OCI-LY3 (cell line): ENCODE measurements around the gene ASAP2.

Experiments
- H2AFZ ChIP-seq: fragments of 200-600, 300-600 bp; shearing (Covaris generic); 2 replicates; pipeline ENCODE4 v1.6.0; 2014; ENCODE audit warnings: antibody characterized with exemption, low read depth, low read length
- H3K27ac ChIP-seq: fragments of 200-600, 300-600 bp; sonication (generic); 2 replicates; pipeline ENCODE4 v1.5.1; 2014; ENCODE audit warnings: mild to moderate bottlenecking, low read length, moderate library complexity, mixed read lengths
- H3K27me3 ChIP-seq: fragments of 200-600, 300-600 bp; sonication (generic); 2 replicates; pipeline ENCODE4 v1.6.1; 2014; ENCODE audit warnings: low read depth, low read length, mixed read lengths
- H3K36me3 ChIP-seq: fragments of 200-600, 300-600 bp; sonication (generic); replicated peaks from 2 replicates; pipeline ENCODE3; 2014; ENCODE audit warnings: low read depth, low read length, mixed read lengths
- H3K4me1 ChIP-seq: fragments of 300-600, 200-600 bp; sonication (generic); 2 replicates; pipeline ENCODE4 v1.6.1; 2014; ENCODE audit warnings: low read length, mixed read lengths
- H3K4me2 ChIP-seq: fragments of 200-600, 300-600 bp; sonication (generic); 2 replicates; pipeline ENCODE4 v1.6.1; 2014; ENCODE audit warnings: low read length, mixed read lengths
- H3K4me3 ChIP-seq: fragments of 300-600, 200-600 bp; sonication (generic); 2 replicates; pipeline ENCODE4 v1.5.1; 2014; ENCODE audit warnings: antibody characterized with exemption, mild to moderate bottlenecking, low read length, moderate library complexity
- H3K79me2 ChIP-seq: fragments of 300-600, 200-600 bp; shearing (Covaris generic); 2 replicates; pipeline ENCODE4 v1.6.1; 2014; ENCODE audit warnings: mild to moderate bottlenecking, low read length, mixed read lengths
- H3K9ac ChIP-seq: fragments of 300-600, 200-600 bp; shearing (Covaris generic); 2 replicates; pipeline ENCODE4 v1.6.0; 2014; ENCODE audit warnings: mild to moderate bottlenecking, low read length, moderate library complexity
- H3K9me3 ChIP-seq: fragments of 200-600, 300-600 bp; shearing (Covaris generic); 2 replicates; pipeline ENCODE4 v1.6.1; 2014; ENCODE audit warnings: low read length, mixed read lengths; ENCODE audit not compliant: insufficient read depth
- H4K20me1 ChIP-seq: fragments of 200-600, 300-600 bp; sonication (generic); 2 replicates; pipeline ENCODE4 v1.6.1; 2016; ENCODE audit warnings: low read length, mixed read lengths; ENCODE audit not compliant: insufficient read depth
- EZH2phosphoT487 ChIP-seq: fragments of 200-600 bp; shearing (Covaris generic); IDR thresholded peaks from 2 replicates; pipeline ENCODE4 v1.6.1; 2018; ENCODE audit warnings: antibody characterized with exemption, mixed run types, low read depth
- TF ChIP-seq, protein P1 (sequence below): fragments of 200-600, 300-600 bp; sonication (generic); IDR thresholded peaks from 2 replicates; pipeline ENCODE4 v1.5.1; 2014; ENCODE audit warnings: antibody characterized with exemption, low read length, low read depth

Gene ASAP2

DNA sequence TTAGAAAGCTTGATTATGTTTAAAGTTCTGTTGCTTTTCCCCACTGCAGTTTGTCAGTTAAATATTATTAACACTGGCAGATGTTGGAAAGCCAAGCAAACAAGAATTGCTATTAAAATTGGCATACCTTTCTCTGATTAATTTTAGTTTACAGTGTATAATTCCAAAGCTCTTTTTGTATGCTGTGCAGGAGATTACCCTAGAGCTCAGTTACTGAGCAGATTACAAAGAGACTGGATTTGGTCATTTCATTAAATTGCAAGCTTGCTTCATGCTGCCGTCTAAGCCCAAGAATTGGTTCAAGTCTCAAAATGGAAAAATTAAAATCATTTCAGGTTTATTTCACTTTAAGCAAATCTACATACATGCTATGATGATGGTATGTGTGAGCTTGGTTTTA lies 2.3 kb downstream of the ASAP2 start:
- H3K9ac ChIP-seq, result no peak overlapping the region
- no peak overlapping the region for H3K4me2 ChIP-seq
- H2AFZ ChIP-seq, result no peak overlapping the region
- H3K27ac ChIP-seq, result no peak overlapping the region
- H3K79me2 ChIP-seq, result no peaks in the 10 kb centered on the region
- H3K9me3 ChIP-seq, result no peaks in the 10 kb centered on the region
- H3K36me3 ChIP-seq, result no peaks in the 10 kb centered on the region
- no peaks in the 10 kb centered on the region for H4K20me1 ChIP-seq
- TF ChIP-seq, protein P1, sequence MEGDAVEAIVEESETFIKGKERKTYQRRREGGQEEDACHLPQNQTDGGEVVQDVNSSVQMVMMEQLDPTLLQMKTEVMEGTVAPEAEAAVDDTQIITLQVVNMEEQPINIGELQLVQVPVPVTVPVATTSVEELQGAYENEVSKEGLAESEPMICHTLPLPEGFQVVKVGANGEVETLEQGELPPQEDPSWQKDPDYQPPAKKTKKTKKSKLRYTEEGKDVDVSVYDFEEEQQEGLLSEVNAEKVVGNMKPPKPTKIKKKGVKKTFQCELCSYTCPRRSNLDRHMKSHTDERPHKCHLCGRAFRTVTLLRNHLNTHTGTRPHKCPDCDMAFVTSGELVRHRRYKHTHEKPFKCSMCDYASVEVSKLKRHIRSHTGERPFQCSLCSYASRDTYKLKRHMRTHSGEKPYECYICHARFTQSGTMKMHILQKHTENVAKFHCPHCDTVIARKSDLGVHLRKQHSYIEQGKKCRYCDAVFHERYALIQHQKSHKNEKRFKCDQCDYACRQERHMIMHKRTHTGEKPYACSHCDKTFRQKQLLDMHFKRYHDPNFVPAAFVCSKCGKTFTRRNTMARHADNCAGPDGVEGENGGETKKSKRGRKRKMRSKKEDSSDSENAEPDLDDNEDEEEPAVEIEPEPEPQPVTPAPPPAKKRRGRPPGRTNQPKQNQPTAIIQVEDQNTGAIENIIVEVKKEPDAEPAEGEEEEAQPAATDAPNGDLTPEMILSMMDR, result no peak
- no peak for TF ChIP-seq EZH2phosphoT487
- H3K27me3 ChIP-seq, result peaks cover 6% of the 10 kb centered on the region; the same call in 1 of the 2 replicates
- no peak overlapping the region for H3K4me3 ChIP-seq
- H3K4me1 ChIP-seq, result no peaks in the 10 kb centered on the region

DNA sequence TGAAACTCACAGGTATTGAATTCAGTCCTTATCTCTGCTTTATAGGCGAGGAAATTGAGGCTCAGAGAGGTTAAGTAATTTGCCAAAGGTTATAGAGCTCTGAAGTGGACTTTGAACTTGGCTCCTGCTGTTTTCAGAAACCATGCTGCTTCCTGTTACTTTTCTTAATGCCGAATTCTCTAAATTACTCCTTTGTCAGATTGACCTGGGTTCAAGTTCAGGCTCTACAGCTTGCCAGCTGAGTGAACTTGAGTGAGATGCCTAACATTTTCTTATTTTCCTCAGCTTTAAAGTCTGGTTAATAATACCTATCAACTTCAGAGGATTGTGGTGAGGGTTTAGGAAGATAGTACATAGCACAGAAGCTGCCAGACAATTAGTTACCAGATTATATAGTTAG lies 3.4 kb downstream of the ASAP2 start:
- Histone ChIP-seq H3K9ac (no peak overlapping the region), H3K27me3 (peaks cover 6% of the 10 kb centered on the region; the same call in 1 of the 2 replicates), H3K4me3 (no peak overlapping the region), H4K20me1 (no peaks in the 10 kb centered on the region), H3K36me3 (no peaks in the 10 kb centered on the region), H3K4me2 (no peak overlapping the region), H3K4me1 (no peaks in the 10 kb centered on the region), H3K27ac (no peak overlapping the region), H3K9me3 (no peaks in the 10 kb centered on the region), H3K79me2 (no peaks in the 10 kb centered on the region), H2AFZ (no peak overlapping the region)
- TF ChIP-seq EZH2phosphoT487, result no peak
- TF ChIP-seq, protein P1, result no peak

DNA sequence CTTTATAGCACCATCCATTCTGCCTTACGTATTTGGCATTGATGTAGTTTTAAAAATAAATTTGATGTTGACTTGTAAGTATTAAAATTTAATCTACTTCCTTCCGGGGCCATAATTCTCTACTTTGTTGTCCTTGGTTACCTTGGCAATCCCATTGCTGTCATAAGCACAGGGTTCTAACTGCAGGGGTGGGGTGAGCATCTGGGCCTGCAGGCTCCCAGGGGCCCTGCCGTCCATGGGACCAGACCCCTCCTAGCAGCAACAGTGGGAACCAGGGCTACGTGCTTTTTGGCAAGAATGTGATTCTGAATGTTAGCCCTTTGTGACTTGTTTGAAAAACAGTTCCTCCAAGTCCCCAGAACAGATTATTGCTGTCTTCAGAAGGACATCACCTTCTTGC lies 4.9 kb downstream of the ASAP2 start:
- Histone ChIP-seq H4K20me1 (no peaks in the 10 kb centered on the region), H3K36me3 (no peaks in the 10 kb centered on the region), H3K27me3 (peaks cover 6% of the 10 kb centered on the region; the same call in 1 of the 2 replicates), H2AFZ (no peak overlapping the region), H3K79me2 (no peaks in the 10 kb centered on the region), H3K4me3 (no peak overlapping the region), H3K9ac (no peak overlapping the region), H3K9me3 (no peaks in the 10 kb centered on the region), H3K4me1 (no peaks in the 10 kb centered on the region), H3K27ac (no peak overlapping the region), H3K4me2 (no peak overlapping the region)
- TF ChIP-seq, protein P1, result no peak
- no peak for TF ChIP-seq EZH2phosphoT487

DNA sequence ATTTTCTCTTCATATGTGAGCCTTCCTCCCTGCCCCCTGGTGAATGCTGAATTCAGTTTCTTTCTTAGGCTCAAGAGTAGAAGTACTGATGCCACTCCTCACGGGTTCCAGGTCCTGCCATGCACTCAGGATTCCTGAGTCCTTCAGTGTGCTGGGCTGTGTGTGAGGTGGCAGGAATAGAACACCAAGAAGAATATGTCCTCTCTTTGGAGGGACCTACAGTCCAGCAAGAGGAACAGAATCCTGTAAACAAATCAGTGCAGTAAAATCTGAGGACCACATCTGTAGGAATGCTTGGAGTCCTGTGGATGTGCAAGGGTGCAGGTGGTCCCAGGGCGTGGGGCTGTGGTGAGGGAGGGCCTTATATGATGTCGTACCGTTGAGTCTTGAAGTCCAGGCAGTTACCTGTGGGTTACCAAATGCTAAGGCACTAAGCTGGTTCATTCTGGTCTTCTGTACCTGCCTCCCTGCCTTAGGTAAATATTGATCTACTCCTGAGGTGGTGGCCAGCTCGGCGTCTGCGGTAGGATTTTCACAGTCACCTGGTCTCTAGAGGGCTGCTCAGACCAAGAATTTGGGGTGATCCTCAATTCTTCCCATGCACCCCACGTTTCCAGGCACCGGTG lies 5.5 kb downstream of the ASAP2 start:
- H3K27me3 ChIP-seq, result peaks cover 6% of the 10 kb centered on the region; the same call in 1 of the 2 replicates
- H3K27ac ChIP-seq, result no peak overlapping the region
- H2AFZ ChIP-seq, result no peak overlapping the region
- H3K79me2 ChIP-seq, result no peaks in the 10 kb centered on the region
- H3K9me3 ChIP-seq, result no peaks in the 10 kb centered on the region
- H3K4me3 ChIP-seq, result no peak overlapping the region
- H4K20me1 ChIP-seq, result no peaks in the 10 kb centered on the region
- no peak overlapping the region for H3K9ac ChIP-seq
- no peaks in the 10 kb centered on the region for H3K4me1 ChIP-seq
- H3K36me3 ChIP-seq, result no peaks in the 10 kb centered on the region
- no peak overlapping the region for H3K4me2 ChIP-seq
- TF ChIP-seq, protein P1, result no peak
